Adrenal gland (tissue), 12 donors: Measurements from ENCODE around the gene SOWAHD. TPM values are rescaled to one million over a fixed set of nuclear protein-coding genes. Genes with fewer than 3 reads are reported as not detected.
A peak's percentile ranks its signal among the peaks of the same experiment; 100 is the strongest.
"Not testable (repeated sequence)": the region's sequence is repeated elsewhere in the genome, so short reads cannot be mapped to it uniquely, and the experiment has no call there.

ENCODE experiments used
- DNase-seq, 7 donors: peaks; one replicate each; pipeline ENCODE4 v3.0.0-alpha.2; 2019 to 2020
- H3K27ac ChIP-seq, 5 donors: fragments of 200-600 bp; sonication (generic) in 4 of 5; 1 replicate in 3 of 5; 2 replicates in 2 of 5; pipeline versions ENCODE4 v1.5.1 to v1.8.0; 2016 to 2020; ENCODE audit warnings: mild to moderate bottlenecking in 1 of 5
- H3K27me3 ChIP-seq: fragments of 200-600 bp; 2 replicates; pipeline ENCODE4 v1.8.0; 2021
- H3K36me3 ChIP-seq, 2 donors: fragments of 200-600 bp; replicated peaks in 1 of 2; 1 replicate in 1 of 2; 2 replicates in 1 of 2; pipeline versions ENCODE4 v1.5.1 to v1.8.0; 2018 to 2022
- H3K4me1 ChIP-seq, 2 donors: fragments of 200-600 bp; replicated peaks in 1 of 2; 1 replicate in 1 of 2; 2 replicates in 1 of 2; pipeline versions ENCODE4 v1.5.1 to v1.8.0; 2018 to 2021
- H3K4me3 ChIP-seq, 4 donors: fragments of 200-600 bp; sonication (generic) in 3 of 4; one replicate each; pipeline ENCODE4 v1.5.1; 2016 to 2018
- H3K9me3 ChIP-seq, 3 donors: fragments of 200-600 bp; sonication (generic) in 1 of 3; replicated peaks in 1 of 3; 1 replicate in 2 of 3; 2 replicates in 1 of 3; pipeline versions ENCODE4 v1.5.1 to v1.8.0; 2016 to 2021
- CTCF ChIP-seq, 6 experiments: fragments of 450-650 bp in 4 of 6; fragments of 200-600 bp in 2 of 6; sonication (generic) in 1 of 6; IDR thresholded peaks; 1 replicate in 5 of 6; 2 replicates in 1 of 6; pipeline versions ENCODE4 v1.5.1 to v1.8.0; 2016 to 2021; ENCODE audit warnings: antibody characterized with exemption in 6 of 6, mild to moderate bottlenecking in 2 of 6, moderate library complexity in 1 of 6
- POLR2A ChIP-seq, 2 donors: fragments of 450-650 bp; IDR thresholded peaks; one replicate each; pipeline ENCODE4 v1.6.1; 2017; ENCODE audit warnings: antibody characterized with exemption in 2 of 2, mild to moderate bottlenecking in 2 of 2, moderate library complexity in 1 of 2
- WGBS, 4 donors: extraction: QIAGEN DNeasy Blood & Tissue Kit in 2 of 4; methylation state at CpG; one replicate each; pipeline versions ENCODE4 v1.1.5 to v1.1.7; 2013 to 2017; 5-methylcytosine and 5-hydroxymethylcytosine counted together
- intact Hi-C, 2 donors: fragments of 100-400 bp; cut with DNase I; formaldehyde crosslinking; loops; one replicate each; pipeline versions ENCODE4 v1.14.1 to v1.15.0; 2022 to 2023
- polyA plus RNA-seq, 3 donors: library from polyadenylated mRNA; stranded (reverse); fragments of 200-250 nt in 2 of 3; fragments of 350-450 nt in 1 of 3; fragmentation: Illumina TruSeq in 1 of 3; extraction: RNeasy Lipid Tissue Mini Kit (QIAGEN cat#74804) in 1 of 3; gene quantifications; one replicate each; pipeline ENCODE4 v1.2.3, GENCODE V29; 2013 to 2014
- total RNA-seq, 9 donors: library from RNA; depleted of rRNA in 4 of 9; stranded (reverse); fragments of >200 nt in 4 of 9; fragments of 120-200 nt in 1 of 9; fragmentation: NEBNext Ultra II Directional in 1 of 9; extraction: Animal tissue kit (Norgen Biotek cat#: 25700) in 1 of 9; gene quantifications; one replicate each; pipeline versions ENCODE4 v1.1.0 to v1.2.4, GENCODE V29; 2013 to 2023
- donor health status: healthy with polysubstance abuse.
- donor health status: Bipolar disorder and iron deficiency.
- donor health status: DM: yes; HTN: yes; CAD: no.
- donor health status: DM: no; HTN: no; CAD: no.
- donor health status: DM: no; HTN: no; CAD: no.
- donor health status: DM: yes; HTN: yes; CAD: no.

The SOWAHD gene
- total and polyA plus RNA-seq, 12 donors, result 0.13 to 5.9 (median 1.3) TPM; not detected in 1

- no peak for TF ChIP-seq CTCF (IDR thresholded peaks at IDR 0.05)
- no peak for TF ChIP-seq POLR2A (IDR thresholded peaks at IDR 0.05)
- Histone ChIP-seq H3K27me3 (no peaks in the 10 kb centered on the region), H3K9me3 (no peaks in the 10 kb centered on the region), H3K27ac (no peak overlapping the region), H3K4me3 (no peak overlapping the region), H3K4me1 (no peaks in the 10 kb centered on the region), H3K36me3 (no peaks in the 10 kb centered on the region)
- 32 to 74% (median 61%) methylated on average over 4 of the region's 4 CpGs for WGBS, 4 donors
- DNase-seq, result no peak
- intact Hi-C loops, result no loop called here
Measured at GRCh38 chrX:119745283-119745848, 13.0 kb upstream of the SOWAHD start.

GRCh38 chrX:119750131-119750530 lies 8.3 kb upstream of the SOWAHD start:
- DNase-seq, H3K27me3 ChIP-seq, H3K4me3 ChIP-seq, H3K27ac ChIP-seq, intact Hi-C loops, H3K4me1 ChIP-seq, H3K9me3 ChIP-seq, H3K36me3 ChIP-seq: not testable (repeated sequence)
- 77 to 88% (median 83%) methylated on average over 6 to 9 of the region's 9 CpGs for WGBS, 4 donors

- H3K4me1 ChIP-seq, H3K4me3 ChIP-seq, DNase-seq, H3K27ac ChIP-seq, H3K27me3 ChIP-seq, intact Hi-C loops, H3K9me3 ChIP-seq, H3K36me3 ChIP-seq: not testable (repeated sequence)
- WGBS, 4 donors, result 93 to 100% (median 96%) methylated on average over 3 to 12 of the region's 27 CpGs; no CpG with 5 or more reads in 1 of the 4 donors
Measured at GRCh38 chrX:119750751-119751150, 7.6 kb upstream of the SOWAHD start.

GRCh38 chrX:119753001-119753400 lies 5.4 kb upstream of the SOWAHD start:
- H3K4me1 ChIP-seq, result no peaks in the 10 kb centered on the region
- 89 to 93% (median 91%) methylated on average over 2 to 3 of the region's 3 CpGs; no CpG with 5 or more reads in 1 of the 4 donors for WGBS, 4 donors
- no peaks in the 10 kb centered on the region for H3K36me3 ChIP-seq
- intact Hi-C loops, result no loop called here
- H3K9me3 ChIP-seq, result no peaks in the 10 kb centered on the region
- TF ChIP-seq POLR2A (IDR thresholded peaks at IDR 0.05), result no peak
- TF ChIP-seq CTCF (IDR thresholded peaks at IDR 0.05), result no peak
- no peak for DNase-seq
- H3K4me3 ChIP-seq, result no peak overlapping the region
- no peaks in the 10 kb centered on the region for H3K27me3 ChIP-seq
- no peak overlapping the region for H3K27ac ChIP-seq

- peak in 1 of 7 donors; percentile 26 for DNase-seq
- H3K27ac ChIP-seq, result no peak overlapping the region
- TF ChIP-seq POLR2A (IDR thresholded peaks at IDR 0.05) (no peak), CTCF (IDR thresholded peaks at IDR 0.05) (peak in 5 of 6 experiments; percentile 14 to 48 (median 37))
- H3K4me3 ChIP-seq, result no peak overlapping the region
- no peaks in the 10 kb centered on the region for H3K4me1 ChIP-seq
- H3K9me3 ChIP-seq, result no peaks in the 10 kb centered on the region
- intact Hi-C loops, result no loop called here
- no peaks in the 10 kb centered on the region for H3K27me3 ChIP-seq
- WGBS, 4 donors, result 23 to 68% (median 59%) methylated on average over 6 to 8 of the region's 8 CpGs
- H3K36me3 ChIP-seq, result no peaks in the 10 kb centered on the region
Measured at GRCh38 chrX:119753639-119754257, 4.6 kb upstream of the SOWAHD start.
